Fibroblast of skin of left quadriceps (primary cell): ENCODE data around the gene SRR.
"Not testable (repeated sequence)": the region's sequence is repeated elsewhere in the genome, so short reads cannot be mapped to it uniquely, and the experiment has no call there.

Source experiments
- DNase-seq, 2 experiments: peaks; one replicate each; pipeline ENCODE4 v3.0.0-alpha.2; 2013; ENCODE audit warnings: low read depth in 2 of 2

The SRR gene, protein sequence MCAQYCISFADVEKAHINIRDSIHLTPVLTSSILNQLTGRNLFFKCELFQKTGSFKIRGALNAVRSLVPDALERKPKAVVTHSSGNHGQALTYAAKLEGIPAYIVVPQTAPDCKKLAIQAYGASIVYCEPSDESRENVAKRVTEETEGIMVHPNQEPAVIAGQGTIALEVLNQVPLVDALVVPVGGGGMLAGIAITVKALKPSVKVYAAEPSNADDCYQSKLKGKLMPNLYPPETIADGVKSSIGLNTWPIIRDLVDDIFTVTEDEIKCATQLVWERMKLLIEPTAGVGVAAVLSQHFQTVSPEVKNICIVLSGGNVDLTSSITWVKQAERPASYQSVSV

DNA sequence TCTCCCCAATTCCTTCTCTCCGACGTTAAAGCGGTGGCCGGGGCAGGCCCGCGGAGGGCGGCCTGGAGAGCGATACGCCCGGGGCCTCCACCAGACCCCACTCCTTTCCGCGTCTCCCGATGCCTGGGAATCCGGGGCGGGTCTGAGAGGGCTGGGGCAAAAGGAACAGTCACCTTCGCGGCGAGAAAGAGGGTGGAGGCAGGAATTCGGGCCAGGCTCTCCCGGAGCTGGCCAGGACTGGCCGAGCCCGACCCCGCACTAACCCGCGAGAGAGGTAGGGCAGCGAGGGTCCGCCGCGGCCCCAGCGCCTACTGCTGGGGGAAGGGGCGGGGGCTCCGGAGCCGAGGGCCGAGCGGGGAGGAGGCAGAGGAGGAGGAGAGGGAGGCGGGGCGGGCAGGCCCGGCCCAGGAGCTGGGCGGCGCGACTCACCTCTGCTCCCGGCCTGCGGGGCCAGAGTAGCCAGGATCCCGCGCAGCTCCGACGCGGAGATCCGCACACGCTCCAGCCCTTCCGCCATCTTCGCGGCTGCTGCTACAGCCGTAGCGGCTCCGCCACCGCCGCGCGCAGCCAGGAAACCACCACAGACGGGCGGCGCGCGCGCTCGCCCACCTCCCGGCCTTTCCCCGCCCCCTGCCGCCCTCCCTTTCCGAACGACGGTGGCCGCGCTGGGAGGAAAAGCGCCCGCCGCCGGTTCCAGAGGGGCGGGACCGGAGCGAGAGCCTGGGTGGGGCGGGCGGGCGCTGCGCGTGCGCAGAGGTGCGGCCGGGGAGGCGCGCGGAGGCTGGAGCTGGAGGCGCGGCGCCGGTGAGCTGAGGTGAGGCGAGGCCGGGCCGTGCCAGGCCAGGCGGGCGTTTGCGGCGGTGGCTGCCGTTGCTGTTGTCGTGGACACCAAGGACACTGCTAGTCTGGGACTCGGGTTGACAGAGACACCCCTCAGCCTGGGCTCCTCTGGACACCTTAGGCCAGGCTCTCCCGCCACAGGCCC is at the start of gene SRR, which contains the start of gene SMG6:
SRR (plus strand) TSS at position 747 of the 985 bp plus-strand sequence. CDS start 11,611 bp downstream, outside the sequence.
SMG6 (minus strand) TSS at position 582 of the 985 bp plus-strand sequence; CDS start at position 517, 65 bp downstream.
- DNase-seq: peak; percentile 80 to 84

DNA sequence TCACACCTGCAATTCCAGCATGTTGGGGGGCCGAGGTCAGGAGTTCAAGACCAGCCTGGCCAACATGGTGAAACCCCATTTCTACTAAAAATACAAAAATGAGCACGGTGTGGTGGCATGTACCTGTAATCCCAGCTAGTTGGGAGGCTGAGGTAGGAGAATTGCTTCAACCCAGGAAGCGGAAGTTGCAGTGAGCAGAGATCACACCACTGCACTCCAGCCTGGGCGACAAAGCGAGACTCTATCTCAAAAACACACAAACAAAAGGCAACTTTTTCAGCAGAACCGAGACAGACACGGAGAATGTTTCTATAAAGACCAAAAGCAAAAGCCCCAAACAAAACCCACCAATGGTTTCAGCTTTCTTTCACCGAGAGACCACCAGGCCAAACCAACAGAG is 44.9 kb upstream of the SRR start:
- not testable (repeated sequence) for DNase-seq

DNA sequence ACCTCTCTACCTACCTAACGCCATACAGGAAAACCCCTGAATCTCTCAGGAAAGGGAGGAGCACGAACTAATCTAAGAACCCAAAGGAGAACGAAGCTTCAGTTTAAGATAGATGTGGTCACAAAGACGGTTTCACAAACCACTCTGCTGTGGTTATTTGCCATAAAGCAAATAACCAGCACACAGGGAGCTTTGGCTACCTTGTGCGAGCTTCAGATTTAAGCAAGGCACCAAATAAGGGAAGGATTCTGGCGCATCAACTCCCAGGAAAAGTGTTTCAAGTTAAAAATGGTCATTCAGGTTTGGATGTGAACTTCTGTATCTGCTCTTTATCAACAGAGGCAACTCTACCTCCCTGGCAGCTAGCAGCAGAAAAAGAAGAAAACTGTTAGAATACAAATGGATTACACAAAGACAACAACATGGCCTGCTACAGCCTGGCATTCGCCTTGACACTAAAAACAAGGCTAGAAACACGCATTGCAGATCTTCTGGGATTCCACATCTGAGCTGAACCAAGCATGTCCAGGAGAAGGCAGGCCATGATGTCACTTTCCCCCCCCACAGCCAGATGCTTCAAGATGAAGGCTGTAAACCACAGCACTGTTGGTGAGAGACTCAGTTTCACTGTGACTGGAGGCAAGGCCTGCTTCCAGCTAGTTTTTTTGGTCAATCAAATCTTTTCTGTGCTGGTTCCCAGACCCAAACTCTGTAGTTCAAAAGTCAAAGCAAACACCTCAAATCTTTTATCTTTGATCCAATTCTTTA is 43.8 kb upstream of the SRR start:
- DNase-seq: peak in 1 of 2 experiments; percentile 47

DNA sequence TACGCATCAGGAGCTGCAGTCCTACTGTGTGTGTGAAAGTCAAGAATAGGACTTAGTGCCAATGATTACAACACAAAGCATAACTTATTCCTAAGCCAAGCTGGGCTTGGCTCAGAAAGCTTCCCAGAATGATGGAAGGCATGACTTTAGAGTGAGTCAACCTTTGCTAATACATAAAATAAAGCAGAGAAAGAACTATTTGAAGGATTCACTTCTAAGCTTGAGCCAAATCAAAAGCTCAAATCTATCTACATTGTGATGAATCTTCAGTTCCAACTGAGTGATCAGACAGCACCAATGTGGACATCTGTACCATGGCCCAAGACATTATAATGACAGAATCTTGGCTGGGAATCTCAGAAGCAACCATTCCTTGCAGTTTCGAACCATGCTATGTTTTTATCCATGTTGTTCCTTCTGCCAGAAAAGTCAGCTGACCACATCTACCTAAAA is 41.6 kb upstream of the SRR start:
- peak; percentile 76 to 79 for DNase-seq

DNA sequence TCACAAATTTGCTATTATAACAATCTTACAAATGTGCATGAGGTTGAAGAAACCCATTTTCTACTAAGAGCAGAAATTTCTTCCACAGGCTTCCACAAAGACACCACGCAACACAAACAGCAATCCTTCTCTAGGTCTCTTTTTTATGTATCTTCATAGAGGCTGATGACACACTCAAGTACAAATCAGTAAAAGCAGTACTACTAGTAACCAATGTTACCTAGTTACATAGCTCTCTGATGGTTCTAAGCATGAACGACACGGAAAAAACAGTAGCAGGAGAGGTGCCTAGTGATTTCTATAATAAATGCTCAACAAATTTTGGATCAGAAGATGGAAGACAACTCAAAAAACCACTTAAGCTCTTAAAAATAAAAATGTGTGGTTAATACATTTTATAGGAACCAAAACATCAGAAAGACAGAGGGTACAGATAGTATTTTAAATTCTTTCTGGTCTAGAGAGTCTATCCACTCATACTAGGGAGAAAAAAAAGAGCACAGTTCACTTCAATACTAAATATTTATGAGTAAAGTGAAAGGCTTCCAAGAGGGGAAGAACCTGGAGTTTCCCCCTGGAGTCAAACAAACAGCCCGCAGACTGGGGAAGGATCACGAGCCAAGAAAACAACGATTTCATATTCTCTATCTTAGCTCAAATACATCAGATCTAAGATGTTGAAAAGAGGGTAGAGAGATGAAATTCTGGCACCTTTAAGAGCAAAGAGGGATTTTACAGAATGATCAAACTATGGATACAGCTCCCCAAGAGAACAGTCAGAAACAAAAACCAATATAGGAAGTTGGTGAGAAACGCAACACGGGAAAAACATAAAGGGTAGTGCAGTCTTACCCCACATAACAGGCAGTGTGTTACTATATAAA is 40.3 kb upstream of the SRR start:
- DNase-seq: no peak

DNA sequence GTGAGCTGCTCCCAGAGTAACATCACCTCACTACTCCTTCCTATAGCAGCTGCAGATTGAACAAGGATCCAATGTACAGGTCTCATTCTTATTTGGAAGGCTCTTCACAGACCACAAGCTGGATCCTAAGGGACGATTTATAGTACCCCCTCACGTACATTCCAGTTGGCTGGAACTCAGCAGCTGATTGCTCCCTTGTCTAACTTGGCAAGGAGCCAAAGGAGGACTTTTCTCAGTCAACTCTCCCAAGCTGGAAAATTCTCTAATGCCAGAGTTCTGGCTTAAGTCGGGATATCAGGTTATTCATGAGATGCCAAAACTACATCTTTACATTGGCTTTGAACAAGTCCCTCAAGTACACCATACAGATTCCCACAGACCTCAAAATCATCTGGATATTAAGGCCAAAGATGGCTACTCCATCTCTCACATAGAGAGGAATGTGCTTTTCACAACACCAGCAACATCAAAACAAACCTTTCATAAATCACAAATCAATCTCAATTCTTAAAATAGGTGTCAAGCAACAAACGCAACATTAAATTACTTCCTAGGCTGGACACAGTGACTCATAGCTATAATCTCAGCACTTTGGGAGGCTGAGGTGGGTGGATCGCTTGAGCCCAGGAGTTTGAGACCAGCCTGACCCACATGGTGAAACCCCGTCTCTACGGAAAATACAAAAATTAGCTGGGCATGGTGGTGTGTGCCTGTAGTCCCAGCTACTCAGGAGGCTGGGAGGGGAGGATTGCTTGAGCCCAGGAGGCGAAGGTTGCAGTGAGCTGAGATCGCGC is 39.5 kb upstream of the SRR start:
- DNase-seq: peak; percentile 43 to 46

DNA sequence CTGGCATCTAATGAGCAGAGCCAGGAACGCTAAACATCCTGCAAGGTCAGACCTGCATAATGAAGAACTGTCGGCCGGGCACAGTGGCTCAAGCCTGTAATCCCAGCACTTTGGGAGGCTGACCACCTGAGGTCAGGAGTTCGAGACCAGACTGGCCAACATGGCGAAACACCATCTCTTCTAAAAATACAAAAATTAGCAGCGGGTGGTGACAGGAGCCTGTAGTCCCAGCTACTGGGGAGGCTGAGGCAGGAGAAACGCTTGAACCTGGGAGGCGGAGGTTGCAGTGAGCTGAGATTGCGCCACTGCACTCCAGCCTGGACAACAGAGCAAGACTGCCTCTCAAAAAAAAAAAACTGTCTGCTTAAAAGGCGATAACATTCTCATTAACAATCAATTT is 38.6 kb upstream of the SRR start:
- not testable (repeated sequence) for DNase-seq

DNA sequence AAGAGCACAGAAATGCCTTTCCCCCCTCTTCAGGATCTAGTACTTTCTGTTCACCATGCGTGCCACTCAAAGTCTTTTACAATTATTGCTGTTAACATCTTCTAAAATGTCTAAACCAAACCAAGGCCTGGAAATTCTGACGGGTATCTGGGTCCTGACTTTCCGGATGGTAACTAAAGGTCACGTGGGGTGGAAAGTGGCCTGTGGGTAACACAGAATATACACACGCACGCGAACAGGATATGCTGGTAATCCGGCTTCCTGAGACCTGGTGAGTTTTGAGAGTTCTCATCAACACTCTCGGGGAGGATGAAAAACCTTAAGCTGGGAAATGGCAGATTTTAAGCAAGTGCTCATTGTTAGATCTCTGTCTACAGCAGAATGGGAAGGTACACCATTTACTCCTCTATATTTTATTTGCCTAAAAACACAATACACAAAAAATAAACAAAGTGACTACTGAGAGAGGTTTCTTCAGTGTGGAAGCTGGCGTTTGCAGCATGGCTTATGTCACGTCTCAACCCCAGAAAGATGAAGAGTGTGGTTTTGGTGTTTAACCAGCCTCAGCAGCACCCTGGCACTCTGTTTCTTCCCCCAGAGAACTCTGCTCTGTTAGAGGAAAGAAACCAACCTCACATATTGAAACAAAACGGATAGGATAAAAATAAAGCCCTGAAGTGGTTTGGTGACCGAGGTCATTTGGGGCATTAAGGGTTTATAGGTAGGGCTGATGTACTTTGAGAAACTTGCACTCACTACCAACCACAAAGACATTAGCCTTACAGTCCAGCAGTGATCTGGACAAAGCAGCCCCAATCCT is 37.5 kb upstream of the SRR start:
- no peak for DNase-seq

DNA sequence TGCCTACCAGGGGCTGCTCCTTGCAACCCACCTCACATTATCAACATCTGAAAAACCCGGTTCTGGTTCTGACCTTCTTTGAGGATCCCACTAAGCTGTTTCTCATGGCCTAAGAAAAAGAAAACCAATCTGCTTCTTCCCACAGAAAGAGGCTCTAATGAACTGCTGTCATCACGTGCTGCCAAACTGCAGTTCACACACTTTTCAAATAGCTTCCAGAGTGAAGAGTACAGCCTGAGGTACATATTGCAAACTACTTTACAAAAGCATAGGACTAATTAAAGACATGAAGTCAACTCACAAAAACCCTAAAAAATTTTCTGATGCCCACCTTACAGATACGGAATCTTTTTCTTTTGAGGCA is 36.9 kb upstream of the SRR start:
- DNase-seq: no peak

DNA sequence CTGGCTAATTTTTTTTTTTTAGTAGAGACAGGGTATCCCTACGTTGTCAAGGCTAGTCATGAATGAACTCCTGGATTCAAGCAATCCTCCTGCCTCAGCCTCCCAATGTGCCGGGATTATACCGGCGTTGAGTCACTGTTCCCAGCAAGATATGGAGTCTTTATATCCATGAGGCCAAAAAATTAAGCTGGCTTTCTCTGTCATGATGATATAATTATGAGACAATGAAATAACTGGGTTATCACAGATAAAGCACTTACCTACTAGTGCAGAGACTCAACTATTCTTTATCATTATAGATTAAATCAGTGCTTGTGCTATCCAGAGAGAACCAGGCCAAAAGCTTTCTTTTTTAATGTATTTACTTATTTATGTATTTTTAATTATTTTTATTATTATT is 36.4 kb upstream of the SRR start:
- DNase-seq: no peak

DNA sequence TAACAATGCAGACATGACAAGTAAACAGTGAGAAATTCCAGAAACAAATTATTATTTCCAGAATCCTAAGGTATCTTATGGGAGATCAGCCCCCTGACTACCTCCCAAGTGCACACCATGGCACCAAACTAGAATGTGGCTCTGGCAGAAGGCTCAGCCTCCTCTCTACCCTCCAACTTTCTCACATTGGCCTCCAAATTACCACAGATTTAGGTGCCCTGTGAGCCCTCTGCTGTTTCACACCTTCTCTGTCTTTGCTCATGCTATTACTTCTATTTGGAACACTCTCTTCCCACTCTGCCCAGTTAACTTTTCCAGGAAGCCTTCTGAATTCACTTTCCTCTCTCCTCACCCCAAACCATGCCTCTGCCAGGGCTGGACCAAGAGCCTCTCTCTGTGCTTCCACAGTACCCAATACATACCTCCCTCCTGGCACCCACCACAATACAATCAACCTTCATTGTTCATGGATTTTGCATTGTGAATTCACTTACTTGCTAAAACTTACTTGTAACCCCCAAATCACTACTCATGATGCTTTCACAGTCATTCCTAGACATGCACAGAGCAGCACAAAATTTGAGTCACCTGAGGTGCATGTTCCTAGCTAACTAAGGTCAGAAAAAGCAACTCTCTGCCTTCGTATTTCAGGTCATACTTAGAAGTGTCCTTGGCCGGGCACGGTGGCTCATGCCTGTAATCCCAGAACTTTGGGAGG is 31.6 kb upstream of the SRR start:
- DNase-seq: no peak

DNA sequence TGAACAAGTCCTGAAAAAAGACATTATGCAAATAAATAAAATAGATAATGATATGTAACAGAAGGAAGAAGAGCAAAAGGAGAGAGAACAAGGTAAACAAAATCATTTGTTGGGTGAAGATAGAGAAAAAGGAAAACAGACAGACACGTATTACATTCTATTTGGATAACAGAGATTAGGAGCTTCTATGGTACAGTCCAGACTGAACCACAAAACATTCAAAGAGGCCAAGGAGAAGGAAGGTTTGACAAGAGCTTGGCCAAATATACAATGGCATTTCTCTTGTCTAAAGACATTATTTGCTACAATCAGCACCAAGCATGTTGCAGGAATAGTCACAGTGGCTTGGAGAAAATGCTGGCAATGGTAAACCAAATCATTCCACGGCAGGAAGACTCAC is 29.3 kb upstream of the SRR start:
- no peak for DNase-seq

DNA sequence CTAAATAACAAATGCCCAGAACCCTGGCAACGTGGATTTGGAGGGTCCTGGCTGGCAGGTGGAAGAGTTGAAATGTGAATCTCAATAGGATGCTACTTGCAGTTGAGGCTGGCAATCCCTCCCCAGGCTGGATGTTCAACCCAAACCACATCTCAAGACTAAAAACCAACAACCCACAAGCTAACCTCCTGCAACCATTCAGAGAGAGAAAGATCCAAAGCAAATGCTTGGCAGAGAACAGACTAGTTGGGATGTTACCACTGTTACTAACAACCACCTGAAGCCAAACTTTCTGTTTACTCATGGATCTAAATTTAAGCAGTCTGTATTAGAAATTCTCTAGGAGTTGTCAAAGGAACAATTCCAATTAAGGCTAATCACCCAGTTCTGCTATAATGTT is 28.0 kb upstream of the SRR start:
- no peak for DNase-seq

DNA sequence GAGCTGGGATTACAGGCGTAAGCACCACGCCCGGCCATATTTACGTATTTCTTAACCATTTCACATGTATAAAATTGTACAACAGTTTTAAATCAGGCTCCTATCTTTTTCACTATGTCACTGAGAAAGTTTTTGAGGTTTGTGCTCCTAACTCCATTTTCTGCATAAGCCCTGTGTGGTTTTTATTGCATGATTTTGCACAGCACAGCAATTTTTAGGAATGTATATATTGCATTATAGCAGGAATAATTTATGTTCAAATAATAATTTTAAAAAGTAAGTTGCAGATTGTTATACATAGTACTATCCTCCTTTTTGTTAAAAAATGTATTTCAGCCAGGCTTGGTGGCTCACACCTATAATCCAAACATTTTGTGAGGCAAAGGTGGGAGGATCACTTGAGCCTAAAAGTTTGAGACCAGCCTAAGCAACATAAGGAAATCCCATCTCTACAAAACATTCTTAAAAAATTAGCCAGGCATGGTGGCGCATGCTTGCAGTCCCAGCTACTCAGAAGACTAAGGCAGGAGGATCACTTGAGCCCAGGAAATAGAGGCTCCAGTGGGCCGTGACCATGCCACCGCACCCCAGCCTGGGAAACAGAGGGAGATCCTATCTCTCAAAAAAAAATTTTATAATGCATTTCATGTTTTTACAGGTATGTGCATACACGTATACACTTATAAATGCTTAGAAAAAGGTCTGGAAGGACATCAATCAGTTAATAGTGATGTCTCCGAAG is 26.1 kb upstream of the SRR start:
- DNase-seq: no peak

DNA sequence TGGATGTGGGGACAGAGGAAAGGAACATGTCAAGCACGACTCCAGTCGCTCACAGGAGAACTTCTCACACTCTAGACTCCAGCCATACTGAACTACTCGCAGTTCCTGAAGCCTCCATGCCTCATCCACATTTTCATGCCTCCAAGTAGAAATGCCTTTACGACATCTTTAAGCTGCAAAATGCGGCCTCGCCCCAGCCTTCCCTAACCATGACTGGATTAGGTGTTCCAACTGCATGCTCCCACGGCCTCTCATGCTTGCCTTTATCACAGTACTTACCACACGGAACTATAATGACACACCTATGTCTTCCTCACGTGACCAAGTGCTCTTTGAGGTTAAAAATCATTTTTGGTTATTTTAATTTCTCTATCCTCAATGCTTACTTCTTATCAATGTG is 24.0 kb upstream of the SRR start:
- DNase-seq: no peak

DNA sequence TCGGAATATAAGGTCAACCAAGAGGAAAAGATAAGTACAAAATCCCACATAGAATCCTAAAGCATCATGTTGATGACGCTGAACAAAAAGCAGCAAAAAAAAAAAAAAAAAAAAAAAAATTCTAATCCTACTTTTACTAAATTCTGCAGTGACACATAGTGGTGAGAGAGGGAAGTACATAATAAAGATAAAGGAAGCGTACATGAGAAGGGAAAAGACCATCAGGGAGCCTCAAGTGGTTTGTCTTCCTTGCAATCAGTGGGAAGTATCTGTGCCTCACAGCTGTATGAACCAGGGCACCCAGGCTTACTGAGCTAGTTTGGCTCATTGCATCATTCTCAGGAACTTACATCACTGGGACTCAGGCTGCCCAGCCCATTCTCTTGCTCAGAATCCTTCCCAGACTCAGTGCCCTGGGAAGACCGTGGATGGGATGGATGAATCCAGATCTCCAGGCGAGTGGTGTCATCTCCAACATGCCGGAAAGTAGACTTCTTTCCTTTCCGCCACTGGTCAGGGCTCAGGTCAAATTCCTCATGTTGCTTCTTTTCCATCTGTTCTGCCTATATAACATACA is 21.4 kb upstream of the SRR start:
- peak; percentile 81 to 84 for DNase-seq

DNA sequence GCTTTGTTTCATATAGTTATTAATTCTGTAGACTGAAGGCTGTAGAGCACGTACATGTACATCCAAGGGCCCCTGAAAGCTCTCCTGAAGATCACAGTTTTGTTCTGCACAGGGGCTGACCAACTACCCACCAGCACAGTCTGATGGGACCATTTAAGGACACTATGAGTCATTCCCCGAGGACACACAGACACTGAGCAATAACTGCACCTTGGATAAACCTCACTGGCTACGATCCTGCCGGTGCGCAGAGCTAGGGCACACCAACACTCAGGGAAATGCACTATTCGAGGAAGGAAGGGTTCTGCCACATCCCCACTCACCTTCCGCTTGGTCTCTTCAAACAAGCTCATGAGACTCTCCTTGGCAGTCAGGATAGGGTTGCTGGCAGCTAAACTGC is 20.4 kb upstream of the SRR start:
- no peak for DNase-seq
